GM19328 (cell line): Measurements from ENCODE around the gene ASB3.
"Not testable (repeated sequence)": the region's sequence is repeated elsewhere in the genome, so short reads cannot be mapped to it uniquely, and the experiment has no call there.

Experiments used
- ATAC-seq: cut with Tn5 transposase; IDR thresholded peaks from one replicate; pipeline ENCODE4 v1.9.1; 2021; ENCODE audit warnings: mild to moderate bottlenecking, moderate library complexity; ENCODE audit not compliant: unreplicated experiment

The ASB3 gene

GRCh38 chr2:53658474-53658873, 128.3 kb downstream of the ASB3 start:
- ATAC-seq: not testable (repeated sequence)

GRCh38 chr2:53655256-53655655, 131.5 kb downstream of the ASB3 start:
- no peak for ATAC-seq

GRCh38 chr2:53654396-53654795, 132.4 kb downstream of the ASB3 start:
- no peak for ATAC-seq

GRCh38 chr2:53652131-53652530, 134.6 kb downstream of the ASB3 start:
- no peak for ATAC-seq

GRCh38 chr2:53646788-53647187, 140.0 kb downstream of the ASB3 start:
- no peak for ATAC-seq

- ATAC-seq: no peak
These were observed 145.5 kb downstream of the ASB3 start for GRCh38 chr2:53641290-53641689.

GRCh38 chr2:53640466-53640865, 146.3 kb downstream of the ASB3 start:
- no peak for ATAC-seq

GRCh38 chr2:53636596-53636995, 150.2 kb downstream of the ASB3 start:
- ATAC-seq: no peak

- no peak for ATAC-seq
These were observed 150.6 kb downstream of the ASB3 start for GRCh38 chr2:53636109-53636508.

GRCh38 chr2:53635694-53636093, 151.1 kb downstream of the ASB3 start:
- no peak for ATAC-seq

- ATAC-seq: no peak
These were observed 153.3 kb downstream of the ASB3 start for GRCh38 chr2:53633441-53633840.

GRCh38 chr2:53632714-53633113, 154.0 kb downstream of the ASB3 start:
- no peak for ATAC-seq

- no peak for ATAC-seq
These were observed 154.7 kb downstream of the ASB3 start for GRCh38 chr2:53632126-53632460.

- ATAC-seq: no peak
These were observed 155.2 kb downstream of the ASB3 start for GRCh38 chr2:53631313-53632125.

- no peak for ATAC-seq
These were observed 156.6 kb downstream of the ASB3 start for GRCh38 chr2:53630026-53630606.

- ATAC-seq: no peak
These were observed 157.3 kb downstream of the ASB3 start for GRCh38 chr2:53629501-53629900.

- no peak for ATAC-seq
These were observed 157.8 kb downstream of the ASB3 start for GRCh38 chr2:53629001-53629400.

GRCh38 chr2:53622141-53622540, 164.6 kb downstream of the ASB3 start:
- no peak for ATAC-seq

- no peak for ATAC-seq
These were observed 165.8 kb downstream of the ASB3 start for GRCh38 chr2:53620981-53621380.
